Ascending aorta (tissue), 2 donors: Measurements from ENCODE around the gene ZDHHC20. TPM values are rescaled to one million over a fixed set of nuclear protein-coding genes. Genes with fewer than 3 reads are reported as not detected.

Source experiments
- DNase-seq, 2 donors: peaks; one replicate each; pipeline ENCODE4 v3.0.0-alpha.2; 2019; ENCODE audit warnings: low spot score in 2 of 2
- H3K27ac ChIP-seq, 2 donors: fragments of 200-600 bp; sonication (generic); one replicate each; pipeline ENCODE4 v1.5.1; 2016 to 2017; ENCODE audit warnings: mild to moderate bottlenecking in 1 of 2
- H3K27me3 ChIP-seq: fragments of 200-600 bp; sonication (generic); one replicate; pipeline ENCODE4 v1.5.1; 2017
- H3K36me3 ChIP-seq, 2 donors: fragments of 200-600 bp; sonication (generic); one replicate each; pipeline ENCODE4 v1.5.1; 2016
- H3K4me1 ChIP-seq, 2 donors: fragments of 200-600 bp; sonication (generic); one replicate each; pipeline ENCODE4 v1.5.1; 2016 to 2017; ENCODE audit warnings: mild to moderate bottlenecking in 1 of 2
- H3K4me3 ChIP-seq, 2 donors: fragments of 200-600 bp; sonication (generic); one replicate each; pipeline ENCODE4 v1.5.1; 2016 to 2017; ENCODE audit warnings: mild to moderate bottlenecking in 1 of 2
- H3K9me3 ChIP-seq, 2 donors: fragments of 200-600 bp; sonication (generic); one replicate each; pipeline ENCODE4 v1.5.1; 2016
- intact Hi-C: fragments of 100-400 bp; cut with DNase I; formaldehyde crosslinking; loops from one replicate; pipeline ENCODE4 v1.15.1; 2023
- total RNA-seq: library from RNA; depleted of rRNA; stranded (reverse); fragments of >200 nt; gene quantifications from one replicate; pipeline ENCODE4 v1.1.0, GENCODE V29; 2016
- TF ChIP-seq, protein P1 (sequence below), 3 experiments: fragments of 200-600 bp in 2 of 3; fragments of 450-650 bp in 1 of 3; sonication (generic) in 2 of 3; IDR thresholded peaks; one replicate each; pipeline ENCODE4 v1.5.1; 2016 to 2019; ENCODE audit warnings: antibody characterized with exemption in 3 of 3, mild to moderate bottlenecking in 1 of 3, moderate library complexity in 1 of 3

ZDHHC20 gene
- total RNA-seq, 1 donor from 2014 or later: 39.8 TPM

DNA sequence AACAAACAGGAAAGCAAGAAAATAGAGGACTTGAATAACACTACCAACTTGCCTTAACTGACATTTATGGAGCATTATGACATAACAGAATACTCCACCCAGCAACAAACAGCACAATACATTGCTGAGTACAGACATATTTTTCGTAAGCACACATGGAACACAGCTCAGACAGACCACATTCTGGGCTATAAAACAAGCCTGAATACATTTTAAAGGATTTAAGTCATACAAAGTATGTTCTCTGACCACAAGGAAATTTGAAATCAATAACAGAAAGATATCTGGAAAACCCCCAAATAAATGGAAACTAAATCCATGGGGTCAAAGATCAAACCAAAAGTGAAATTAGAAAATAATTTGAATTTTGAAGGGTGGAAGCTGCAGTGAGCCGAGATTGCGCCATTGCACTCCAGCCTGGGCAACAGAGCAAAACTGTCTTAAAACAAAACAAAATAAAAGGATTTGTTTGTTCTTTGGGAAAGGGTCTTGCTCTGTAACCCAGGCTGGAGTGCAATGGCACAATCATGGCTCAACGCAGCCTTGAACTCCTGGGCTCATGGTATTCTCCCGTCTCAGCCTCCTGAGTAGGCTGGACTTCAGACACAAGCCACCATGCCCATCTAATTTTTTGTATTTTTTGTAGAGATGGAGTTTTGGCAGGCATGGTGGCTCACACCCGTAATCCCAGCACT lies 5.6 kb downstream of the ZDHHC20 start:
- TF ChIP-seq, protein P1, sequence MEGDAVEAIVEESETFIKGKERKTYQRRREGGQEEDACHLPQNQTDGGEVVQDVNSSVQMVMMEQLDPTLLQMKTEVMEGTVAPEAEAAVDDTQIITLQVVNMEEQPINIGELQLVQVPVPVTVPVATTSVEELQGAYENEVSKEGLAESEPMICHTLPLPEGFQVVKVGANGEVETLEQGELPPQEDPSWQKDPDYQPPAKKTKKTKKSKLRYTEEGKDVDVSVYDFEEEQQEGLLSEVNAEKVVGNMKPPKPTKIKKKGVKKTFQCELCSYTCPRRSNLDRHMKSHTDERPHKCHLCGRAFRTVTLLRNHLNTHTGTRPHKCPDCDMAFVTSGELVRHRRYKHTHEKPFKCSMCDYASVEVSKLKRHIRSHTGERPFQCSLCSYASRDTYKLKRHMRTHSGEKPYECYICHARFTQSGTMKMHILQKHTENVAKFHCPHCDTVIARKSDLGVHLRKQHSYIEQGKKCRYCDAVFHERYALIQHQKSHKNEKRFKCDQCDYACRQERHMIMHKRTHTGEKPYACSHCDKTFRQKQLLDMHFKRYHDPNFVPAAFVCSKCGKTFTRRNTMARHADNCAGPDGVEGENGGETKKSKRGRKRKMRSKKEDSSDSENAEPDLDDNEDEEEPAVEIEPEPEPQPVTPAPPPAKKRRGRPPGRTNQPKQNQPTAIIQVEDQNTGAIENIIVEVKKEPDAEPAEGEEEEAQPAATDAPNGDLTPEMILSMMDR (IDR thresholded peaks at IDR 0.05): no peak
- Histone ChIP-seq H3K27ac (no peak overlapping the region), H3K9me3 (peaks cover 0 to 6% of the 10 kb centered on the region in 2 donors), H3K36me3 (no peaks in the 10 kb centered on the region), H3K4me3 (no peak overlapping the region), H3K4me1 (no peaks in the 10 kb centered on the region), H3K27me3 (no peaks in the 10 kb centered on the region)
- intact Hi-C loops: loop anchor here (10.0 kb wide), 3 partner anchors 389 to 1921 kb away; partner anchors contain the start of genes IL17D and LATS2
- DNase-seq: no peak

DNA sequence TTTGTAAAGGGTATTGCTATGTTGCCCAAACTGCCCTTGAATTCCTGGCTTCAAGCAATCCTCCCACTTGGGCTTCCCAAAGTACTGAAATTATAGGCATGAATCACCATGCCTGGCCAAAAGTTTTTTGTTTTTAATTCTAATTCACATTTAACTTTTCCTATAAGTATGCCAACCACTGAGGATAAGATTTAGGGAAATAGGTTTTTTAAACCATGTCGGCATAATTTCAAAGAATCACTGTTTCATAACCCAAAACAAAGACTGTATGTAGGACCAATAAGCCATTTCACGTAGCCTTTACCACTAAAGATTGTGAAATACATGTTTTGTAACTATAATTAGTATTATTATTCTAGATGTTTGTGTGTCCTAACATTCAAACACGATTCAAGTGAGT lies 8.2 kb downstream of the ZDHHC20 start:
- TF ChIP-seq, protein P1 (IDR thresholded peaks at IDR 0.05): no peak
- Histone ChIP-seq H3K27me3 (no peaks in the 10 kb centered on the region), H3K36me3 (no peaks in the 10 kb centered on the region), H3K4me1 (no peaks in the 10 kb centered on the region), H3K4me3 (no peak overlapping the region), H3K27ac (no peak overlapping the region), H3K9me3 (peaks cover 0 to 6% of the 10 kb centered on the region in 2 donors)
- intact Hi-C loops: loop anchor here (10.0 kb wide), 3 partner anchors 386 to 1924 kb away; partner anchors contain the start of genes IL17D and LATS2
- no peak for DNase-seq

DNA sequence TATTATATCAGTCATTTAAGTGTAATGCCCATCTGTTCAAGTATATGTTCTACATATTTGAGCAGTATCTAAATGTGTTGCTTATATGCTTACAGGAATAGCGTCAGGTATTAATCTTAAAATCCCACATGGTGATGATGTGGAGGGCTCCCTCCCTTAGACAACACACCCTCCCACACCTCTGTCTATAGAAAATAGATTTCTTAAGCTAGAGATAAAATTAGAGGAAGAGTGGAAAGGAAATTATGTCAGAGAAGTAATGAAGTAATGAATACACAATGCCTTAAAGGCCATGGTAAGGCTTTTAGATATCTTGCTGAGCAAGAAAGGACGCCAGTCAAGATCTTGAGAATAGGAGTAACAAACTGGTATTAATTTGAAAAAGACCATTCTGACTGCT lies 12.4 kb downstream of the ZDHHC20 start:
- no peaks in the 10 kb centered on the region for H3K9me3 ChIP-seq
- no peaks in the 10 kb centered on the region for H3K4me1 ChIP-seq
- H3K4me3 ChIP-seq: no peak overlapping the region
- no peaks in the 10 kb centered on the region for H3K36me3 ChIP-seq
- no peaks in the 10 kb centered on the region for H3K27me3 ChIP-seq
- intact Hi-C loops: no loop called here
- no peak overlapping the region for H3K27ac ChIP-seq
- TF ChIP-seq, protein P1 (IDR thresholded peaks at IDR 0.05): no peak
- DNase-seq: no peak

DNA sequence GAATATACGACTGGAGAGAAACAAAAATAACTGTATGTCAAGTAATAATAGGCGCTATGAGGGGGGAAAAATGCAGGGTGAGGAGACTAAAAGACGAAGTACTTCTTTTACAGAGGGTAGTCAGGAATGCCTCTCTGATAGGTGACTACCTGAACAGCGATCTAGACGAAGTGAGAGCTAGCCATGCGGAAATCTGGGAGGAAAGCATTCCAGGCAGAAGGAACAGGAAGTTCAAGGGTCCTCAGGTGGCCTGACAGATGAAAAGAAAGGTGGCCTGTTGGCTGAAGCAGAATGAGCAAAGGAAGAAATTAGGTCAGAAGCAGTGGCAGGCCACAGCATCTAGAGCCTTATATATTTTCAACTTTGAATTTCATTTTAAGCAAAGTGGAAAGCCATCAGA lies 13.3 kb downstream of the ZDHHC20 start:
- Histone ChIP-seq H3K27ac (no peak overlapping the region), H3K4me1 (no peaks in the 10 kb centered on the region), H3K9me3 (no peaks in the 10 kb centered on the region), H3K27me3 (no peaks in the 10 kb centered on the region), H3K4me3 (no peak overlapping the region), H3K36me3 (no peaks in the 10 kb centered on the region)
- TF ChIP-seq, protein P1 (IDR thresholded peaks at IDR 0.05): no peak
- DNase-seq: no peak
- intact Hi-C loops: no loop called here

DNA sequence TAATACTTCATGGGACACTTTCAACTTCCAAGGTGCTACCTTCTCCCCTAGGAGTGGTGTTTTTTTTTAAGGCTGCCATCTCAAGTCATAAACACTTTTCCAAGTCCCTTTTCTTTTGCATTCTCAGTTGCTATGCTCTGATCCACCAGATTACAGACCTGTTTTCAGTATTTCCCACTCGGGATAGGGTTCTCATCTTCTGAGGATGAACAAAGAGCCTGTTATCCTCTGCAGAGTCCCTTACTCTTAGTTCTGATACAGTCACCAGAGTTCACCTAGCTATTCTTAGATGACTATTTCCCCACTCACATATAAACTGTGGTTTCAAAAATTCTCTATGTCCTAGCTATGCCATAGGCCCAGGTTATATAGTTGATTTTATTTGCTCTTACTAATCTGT lies 15.9 kb downstream of the ZDHHC20 start:
- Histone ChIP-seq H3K4me3 (no peak overlapping the region), H3K9me3 (peaks cover 0 to 7% of the 10 kb centered on the region in 2 donors), H3K4me1 (no peaks in the 10 kb centered on the region), H3K27ac (no peak overlapping the region), H3K36me3 (no peaks in the 10 kb centered on the region), H3K27me3 (no peaks in the 10 kb centered on the region)
- no peak for DNase-seq
- TF ChIP-seq, protein P1 (IDR thresholded peaks at IDR 0.05): no peak
- intact Hi-C loops: no loop called here
